Measurements from ENCODE around the gene CACNA2D1.

- no peak for TF ChIP-seq CTCF (IDR thresholded peaks at IDR 0.05)
- no peak for TF ChIP-seq POLR2A (IDR thresholded peaks at IDR 0.05)
These were observed 55.4 kb downstream of the CACNA2D1 start for GRCh38 chr7:82388138-82388537.
